ENCODE data around the gene FANCE.
A peak's percentile ranks its signal among the peaks of the same experiment; 100 is the strongest.
"Not testable (repeated sequence)": the region's sequence is repeated elsewhere in the genome, so short reads cannot be mapped to it uniquely, and the experiment has no call there.

FANCE gene

DNA sequence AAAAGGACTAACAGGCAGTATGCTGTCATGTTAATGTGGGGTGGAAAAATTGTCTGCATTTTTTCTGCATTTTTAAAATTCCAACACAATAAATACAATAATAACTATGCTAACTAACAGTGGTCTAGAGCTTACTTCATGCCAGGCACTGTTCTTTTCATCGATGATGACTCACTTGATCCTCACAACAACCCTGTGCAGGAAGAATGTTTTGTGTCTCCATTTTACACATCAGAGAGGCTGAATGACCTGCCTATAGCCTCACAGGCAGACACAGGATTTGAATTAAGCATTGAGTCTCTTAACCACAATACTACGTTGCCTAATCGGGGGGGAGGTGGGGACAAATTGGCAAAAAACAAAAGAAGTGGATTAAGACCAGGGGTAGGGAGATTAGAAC lies 26.9 kb upstream of the FANCE start:
- peaks cover 48% of the 10 kb centered on the region for H3K36me3 Mint-ChIP-seq (ENCODE audit: low read depth)

GRCh38 chr6:35426074-35426473 lies 26.1 kb upstream of the FANCE start:
- Mint-ChIP-seq H3K4me3 (no peak overlapping the region), H3K27ac (peak overlapping the region; percentile 69), H3K36me3 (ENCODE audit: low read depth) (peaks cover 45% of the 10 kb centered on the region)

More for the DNA sequence above, 26.9 kb upstream of the FANCE start:
- Mint-ChIP-seq H3K4me3 (no peak overlapping the region), H3K4me1 (ENCODE audit: low read depth) (no peaks in the 10 kb centered on the region), H3K27me3 (no peaks in the 10 kb centered on the region), H3K9me3 (peaks cover 8% of the 10 kb centered on the region), H3K27ac (no peak overlapping the region)

GRCh38 chr6:35427435-35427834 lies 24.7 kb upstream of the FANCE start:
- Mint-ChIP-seq H3K27me3 (no peaks in the 10 kb centered on the region), H3K4me1 (ENCODE audit: low read depth) (no peaks in the 10 kb centered on the region), H3K36me3 (ENCODE audit: low read depth) (peaks cover 41% of the 10 kb centered on the region), H3K4me3 (no peak overlapping the region), H3K9me3 (peaks cover 8% of the 10 kb centered on the region), H3K27ac (no peak overlapping the region)

More at GRCh38 chr6:35426074-35426473, 26.1 kb upstream of the FANCE start:
- H3K9me3 Mint-ChIP-seq = peaks cover 8% of the 10 kb centered on the region
- no peaks in the 10 kb centered on the region for H3K27me3 Mint-ChIP-seq
- no peaks in the 10 kb centered on the region for H3K4me1 Mint-ChIP-seq (ENCODE audit: low read depth)

GRCh38 chr6:35427851-35428321 lies 24.3 kb upstream of the FANCE start:
- no peak overlapping the region for H3K4me3 Mint-ChIP-seq
- no peak overlapping the region for H3K27ac Mint-ChIP-seq
- H3K4me1 Mint-ChIP-seq (ENCODE audit: low read depth) = no peaks in the 10 kb centered on the region
- H3K36me3 Mint-ChIP-seq (ENCODE audit: low read depth) = peaks cover 41% of the 10 kb centered on the region
- H3K9me3 Mint-ChIP-seq = peaks cover 8% of the 10 kb centered on the region
- H3K27me3 Mint-ChIP-seq = no peaks in the 10 kb centered on the region

- Mint-ChIP-seq H3K9me3 (peaks cover 8% of the 10 kb centered on the region), H3K4me3 (no peak overlapping the region)
Observed at GRCh38 chr6:35428421-35429149, 23.6 kb upstream of the FANCE start.

GRCh38 chr6:35429463-35429862 lies 22.7 kb upstream of the FANCE start:
- Mint-ChIP-seq H3K27ac (no peak overlapping the region), H3K4me3 (no peak overlapping the region), H3K27me3 (no peaks in the 10 kb centered on the region), H3K4me1 (ENCODE audit: low read depth) (no peaks in the 10 kb centered on the region), H3K36me3 (ENCODE audit: low read depth) (peaks cover 39% of the 10 kb centered on the region), H3K9me3 (peaks cover 8% of the 10 kb centered on the region)

More at GRCh38 chr6:35428421-35429149, 23.6 kb upstream of the FANCE start:
- H3K27ac Mint-ChIP-seq = no peak overlapping the region
- H3K27me3 Mint-ChIP-seq = no peaks in the 10 kb centered on the region
- peaks cover 41% of the 10 kb centered on the region for H3K36me3 Mint-ChIP-seq (ENCODE audit: low read depth)
- no peaks in the 10 kb centered on the region for H3K4me1 Mint-ChIP-seq (ENCODE audit: low read depth)

DNA sequence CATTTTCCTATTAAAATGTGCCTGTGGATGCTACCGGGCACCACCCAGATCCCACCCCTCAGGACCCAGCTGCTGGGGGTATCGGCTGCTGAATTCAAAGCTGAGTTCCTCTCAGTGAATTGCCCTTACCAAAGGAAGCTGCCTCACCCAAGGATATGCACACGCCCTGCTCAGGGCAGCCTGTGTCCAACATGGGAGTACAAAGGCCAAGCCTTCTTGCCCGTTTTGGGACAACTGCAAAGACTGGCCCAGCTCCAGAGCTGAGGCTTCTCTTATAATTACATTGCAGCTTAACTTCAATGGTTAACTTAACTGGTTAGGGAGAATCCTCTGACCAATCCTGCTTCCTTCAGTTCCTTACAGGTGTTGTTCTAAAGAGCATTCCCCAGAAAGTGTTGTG lies 19.8 kb upstream of the FANCE start:
- peaks cover 19% of the 10 kb centered on the region for H3K36me3 Mint-ChIP-seq (ENCODE audit: low read depth)
- no peak overlapping the region for H3K4me3 Mint-ChIP-seq
- H3K9me3 Mint-ChIP-seq = peaks cover 8% of the 10 kb centered on the region
- H3K27ac Mint-ChIP-seq = no peak overlapping the region
- H3K4me1 Mint-ChIP-seq (ENCODE audit: low read depth) = no peaks in the 10 kb centered on the region
- H3K27me3 Mint-ChIP-seq = no peaks in the 10 kb centered on the region

GRCh38 chr6:35432702-35433101 lies 19.4 kb upstream of the FANCE start:
- peaks cover 19% of the 10 kb centered on the region for H3K36me3 Mint-ChIP-seq (ENCODE audit: low read depth)

GRCh38 chr6:35435074-35435837 lies 16.9 kb upstream of the FANCE start:
- Mint-ChIP-seq H3K9me3 (no peaks in the 10 kb centered on the region), H3K36me3 (ENCODE audit: low read depth) (no peaks in the 10 kb centered on the region), H3K27ac (no peak overlapping the region), H3K27me3 (no peaks in the 10 kb centered on the region), H3K4me3 (no peak overlapping the region), H3K4me1 (ENCODE audit: low read depth) (no peaks in the 10 kb centered on the region)

More at GRCh38 chr6:35432702-35433101, 19.4 kb upstream of the FANCE start:
- H3K27ac Mint-ChIP-seq; H3K9me3 Mint-ChIP-seq; H3K4me1 Mint-ChIP-seq (ENCODE audit: low read depth); H3K27me3 Mint-ChIP-seq; H3K4me3 Mint-ChIP-seq: not testable (repeated sequence)

GRCh38 chr6:35436071-35436857 lies 15.9 kb upstream of the FANCE start:
- Mint-ChIP-seq H3K27ac (no peak overlapping the region), H3K4me3 (no peak overlapping the region), H3K4me1 (ENCODE audit: low read depth) (no peaks in the 10 kb centered on the region), H3K27me3 (no peaks in the 10 kb centered on the region), H3K36me3 (ENCODE audit: low read depth) (no peaks in the 10 kb centered on the region), H3K9me3 (no peaks in the 10 kb centered on the region)

GRCh38 chr6:35438378-35439065 lies 13.6 kb upstream of the FANCE start:
- not testable (repeated sequence) for H3K36me3 Mint-ChIP-seq (ENCODE audit: low read depth); H3K4me3 Mint-ChIP-seq; H3K27me3 Mint-ChIP-seq; H3K27ac Mint-ChIP-seq; H3K4me1 Mint-ChIP-seq (ENCODE audit: low read depth); H3K9me3 Mint-ChIP-seq

DNA sequence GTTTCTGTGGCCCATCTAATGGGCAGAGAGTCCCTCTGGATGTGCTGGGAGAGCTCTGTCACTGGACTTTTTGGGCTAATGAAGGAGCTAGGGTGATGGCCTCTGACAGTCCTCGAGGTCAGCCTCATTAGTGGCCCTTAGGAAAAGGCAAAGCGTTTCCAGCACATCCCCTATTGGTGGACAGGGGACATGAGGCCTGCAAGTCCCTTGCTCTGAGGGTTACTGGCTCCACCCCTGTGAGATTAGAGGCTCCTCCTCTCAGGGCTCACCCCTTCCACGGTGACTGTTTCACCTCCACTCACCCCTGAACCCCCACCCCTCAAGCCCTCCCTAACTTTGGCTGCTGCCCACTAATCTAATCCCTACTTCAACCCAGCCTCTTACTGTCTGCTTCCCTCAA lies 12.8 kb upstream of the FANCE start:
- Mint-ChIP-seq H3K27me3 (no peaks in the 10 kb centered on the region), H3K36me3 (ENCODE audit: low read depth) (no peaks in the 10 kb centered on the region), H3K4me1 (ENCODE audit: low read depth) (no peaks in the 10 kb centered on the region), H3K9me3 (no peaks in the 10 kb centered on the region), H3K4me3 (no peak overlapping the region), H3K27ac (no peak overlapping the region)

- H3K36me3 Mint-ChIP-seq (ENCODE audit: low read depth) = no peaks in the 10 kb centered on the region
- H3K9me3 Mint-ChIP-seq = no peaks in the 10 kb centered on the region
- no peaks in the 10 kb centered on the region for H3K27me3 Mint-ChIP-seq
- no peaks in the 10 kb centered on the region for H3K4me1 Mint-ChIP-seq (ENCODE audit: low read depth)
- no peak overlapping the region for H3K4me3 Mint-ChIP-seq
- H3K27ac Mint-ChIP-seq = no peak overlapping the region
Observed at GRCh38 chr6:35441205-35441604, 10.9 kb upstream of the FANCE start.

DNA sequence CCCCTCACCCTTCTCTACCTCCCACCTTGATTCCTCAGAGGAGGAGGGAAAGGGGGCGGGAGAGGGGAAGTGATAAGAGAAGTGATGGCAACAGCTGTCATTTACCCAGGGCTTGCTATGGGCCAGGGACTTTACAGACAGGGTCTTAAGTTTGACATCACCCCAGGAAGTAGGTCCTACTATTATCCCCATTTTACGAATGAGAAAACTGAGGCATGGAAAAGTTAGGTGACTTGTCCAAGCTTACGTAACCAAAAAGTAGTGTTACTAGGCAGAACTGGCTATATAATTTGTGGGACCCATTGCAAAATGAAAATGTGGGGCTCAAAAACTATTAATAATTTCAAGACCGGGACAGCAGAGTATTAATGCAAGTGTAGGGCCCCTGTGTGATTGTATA lies 10.5 kb upstream of the FANCE start:
- Mint-ChIP-seq H3K9me3 (no peaks in the 10 kb centered on the region), H3K27ac (no peak overlapping the region), H3K27me3 (no peaks in the 10 kb centered on the region), H3K4me3 (no peak overlapping the region), H3K4me1 (ENCODE audit: low read depth) (no peaks in the 10 kb centered on the region), H3K36me3 (ENCODE audit: low read depth) (no peaks in the 10 kb centered on the region)
